ENCODE data around the gene PAPPA.

- TF ChIP-seq CTCF (conservative IDR thresholded peaks at IDR 0.05; ENCODE audit: low read length) (no peak), EZH2phosphoT487 (IDR thresholded peaks at IDR 0.05; ENCODE audit: borderline replicate concordance) (no peak)
Measured at GRCh38 chr9:116394070-116394469, 240.5 kb downstream of the PAPPA start.
